Stromal cell of bone marrow (primary cell): ENCODE results near the gene ZNF345.
A peak's percentile ranks its signal among the peaks of the same experiment; 100 is the strongest.

Experiments used
- DNase-seq: peaks from one replicate; pipeline ENCODE4 v3.0.0-alpha.2; 2012; ENCODE audit warnings: low read depth

ZNF345 gene

GRCh38 chr19:36850559-36851442, at the start of gene ZNF345:
Gene ZNF345, plus strand, starts transcription at chr19:36850876. Its CDS starts 25,955 bp downstream, at chr19:36876831.
- peak; percentile 93 for DNase-seq

- no peak for DNase-seq
These were observed 45.3 kb upstream of the ZNF345 start for GRCh38 chr19:36805364-36805763.

- no peak for DNase-seq
These were observed 43.6 kb upstream of the ZNF345 start for GRCh38 chr19:36807029-36807428.

- no peak for DNase-seq
These were observed 31.5 kb upstream of the ZNF345 start for GRCh38 chr19:36819130-36819630.

GRCh38 chr19:36821758-36822157, 28.9 kb upstream of the ZNF345 start:
- DNase-seq, result no peak

- no peak for DNase-seq
These were observed 17.2 kb upstream of the ZNF345 start for GRCh38 chr19:36833430-36833829.

GRCh38 chr19:36837176-36837905, 13.3 kb upstream of the ZNF345 start:
- no peak for DNase-seq

- peak; percentile 88 for DNase-seq
These were observed 12.5 kb upstream of the ZNF345 start, which contains the start of gene ZNF790 for GRCh38 chr19:36837906-36838783. Gene ZNF790, minus strand, starts transcription at chr19:36838387. Its CDS starts 12,768 bp downstream, at chr19:36825619.

GRCh38 chr19:36838784-36839324, 11.8 kb upstream of the ZNF345 start:
- DNase-seq, result no peak

- DNase-seq, result no peak
These were observed 2.7 kb upstream of the ZNF345 start for GRCh38 chr19:36847968-36848367.

- peak; percentile 88 for DNase-seq
These were observed 746 bp upstream of the ZNF345 start for GRCh38 chr19:36849701-36850558.

GRCh38 chr19:36851898-36852297, 1.2 kb downstream of the ZNF345 start:
- DNase-seq, result no peak

- DNase-seq, result no peak
These were observed 26.6 kb downstream of the ZNF345 start for GRCh38 chr19:36876993-36877938.

- no peak for DNase-seq
These were observed 41.2 kb downstream of the ZNF345 start for GRCh38 chr19:36891768-36892357.

- no peak for DNase-seq
These were observed 44.2 kb downstream of the ZNF345 start for GRCh38 chr19:36894849-36895383.

GRCh38 chr19:36898422-36898821, 47.7 kb downstream of the ZNF345 start:
- no peak for DNase-seq

- peak; percentile 73 for DNase-seq
These were observed 65.5 kb downstream of the ZNF345 start, which contains the start of the genes ZNF568 and ZNF829 for GRCh38 chr19:36915992-36916830. Gene ZNF568, plus strand, starts transcription at chr19:36916332. Its CDS starts 6,439 bp downstream, at chr19:36922771. Gene ZNF829, minus strand, starts transcription at chr19:36916291. Its CDS starts 1,124 bp downstream, at chr19:36915167.
